GM19397 (cell line): Measurements from ENCODE around the gene HEPACAM.

Experiments used
- ATAC-seq: cut with Tn5 transposase; IDR thresholded peaks from one replicate; pipeline ENCODE4 v1.9.1; 2021; ENCODE audit warnings: mild to moderate bottlenecking, moderate library complexity; ENCODE audit not compliant: unreplicated experiment

HEPACAM gene

GRCh38 chr11:124869856-124870387 lies 65.9 kb downstream of the HEPACAM start:
- ATAC-seq = no peak

- no peak for ATAC-seq
Observed at GRCh38 chr11:124869331-124869730, 66.5 kb downstream of the HEPACAM start.
